H9 (cell line): ENCODE data around the gene SUPT3H. TPM values are rescaled to one million over a fixed set of nuclear protein-coding genes. Genes with fewer than 3 reads are reported as not detected.

Experiments used
- DNase-seq: peaks from one replicate; pipeline ENCODE4 v3.0.0-alpha.2; 2017
- H2AFZ ChIP-seq: one replicate; pipeline ENCODE4 v1.6.1; 2013; ENCODE audit warnings: mild to moderate bottlenecking, low read length, control low read depth, moderate library complexity
- H2AK5ac ChIP-seq: 2 replicates; pipeline ENCODE4 v1.6.1; 2013; ENCODE audit warnings: low read length, control low read depth, mixed read lengths; ENCODE audit not compliant: insufficient read length
- H2BK120ac ChIP-seq: one replicate; pipeline ENCODE4 v1.6.1; 2013; ENCODE audit warnings: low read depth, mild to moderate bottlenecking, low read length, control low read depth, inconsistent platforms; ENCODE audit not compliant: poor library complexity, severe bottlenecking
- H2BK12ac ChIP-seq: 2 replicates; pipeline ENCODE4 v1.6.1; 2013; ENCODE audit warnings: low read length, control low read depth, mixed read lengths, low read depth; ENCODE audit not compliant: insufficient read length
- H2BK15ac ChIP-seq: 2 replicates; pipeline ENCODE4 v1.6.1; 2013; ENCODE audit warnings: low read depth, low read length, control low read depth
- H2BK20ac ChIP-seq: one replicate; pipeline ENCODE4 v1.6.1; 2013; ENCODE audit warnings: low read depth, mild to moderate bottlenecking, low read length, control low read depth, inconsistent platforms; ENCODE audit not compliant: poor library complexity, severe bottlenecking
- H2BK5ac ChIP-seq: 2 replicates; pipeline ENCODE4 v1.6.1; 2013; ENCODE audit warnings: low read length, control low read depth, mixed read lengths; ENCODE audit not compliant: insufficient read length
- H3K14ac ChIP-seq: 2 replicates; pipeline ENCODE4 v1.6.1; 2013; ENCODE audit warnings: low read length, control low read depth; ENCODE audit not compliant: insufficient read depth
- H3K18ac ChIP-seq: 2 replicates; pipeline ENCODE4 v1.6.1; 2013; ENCODE audit warnings: low read depth, mild to moderate bottlenecking, mixed read lengths, low read length, control low read depth; ENCODE audit not compliant: insufficient read length
- H3K23ac ChIP-seq: 2 replicates; pipeline ENCODE4 v1.6.1; 2013; ENCODE audit warnings: low read length, control low read depth, mixed read lengths, low read depth; ENCODE audit not compliant: insufficient read length
- H3K23me2 ChIP-seq: 2 replicates; pipeline ENCODE4 v1.6.1; 2013; ENCODE audit warnings: low read depth, mild to moderate bottlenecking, mixed read lengths, low read length, control low read depth; ENCODE audit not compliant: insufficient read length, poor library complexity, severe bottlenecking
- H3K27ac ChIP-seq: 2 replicates; pipeline ENCODE4 v1.5.1; 2013; ENCODE audit warnings: low read length, control low read depth, mixed read lengths, low read depth; ENCODE audit not compliant: insufficient read length
- H3K27me3 ChIP-seq: 2 replicates; pipeline ENCODE4 v1.6.1; 2013; ENCODE audit warnings: low read length, control low read depth, inconsistent platforms; ENCODE audit not compliant: insufficient read depth
- H3K4ac ChIP-seq: 2 replicates; pipeline ENCODE4 v1.6.1; 2013; ENCODE audit warnings: low read depth, mild to moderate bottlenecking, control low read depth, inconsistent platforms, low read length, moderate library complexity
- H3K4me1 ChIP-seq: 2 replicates; pipeline ENCODE4 v1.6.1; 2013; ENCODE audit warnings: low read length, control low read depth, inconsistent platforms; ENCODE audit not compliant: insufficient read depth
- H3K4me2 ChIP-seq: 2 replicates; pipeline ENCODE4 v1.6.1; 2013; ENCODE audit warnings: low read length, control low read depth, mixed read lengths; ENCODE audit not compliant: insufficient read length, insufficient read depth
- H3K56ac ChIP-seq: 2 replicates; pipeline ENCODE4 v1.6.1; 2013; ENCODE audit warnings: low read depth, mild to moderate bottlenecking, mixed read lengths, low read length, control low read depth; ENCODE audit not compliant: insufficient read length
- H3K79me1 ChIP-seq: 2 replicates; pipeline ENCODE4 v1.6.1; 2013; ENCODE audit warnings: low read depth, mild to moderate bottlenecking, moderate library complexity, low read length, control low read depth, inconsistent platforms; ENCODE audit not compliant: insufficient read depth, poor library complexity, severe bottlenecking
- H3K79me2 ChIP-seq: 2 replicates; pipeline ENCODE4 v1.6.1; 2013; ENCODE audit warnings: low read length, control low read depth, inconsistent platforms; ENCODE audit not compliant: insufficient read depth
- H3K9ac ChIP-seq: 2 replicates; pipeline ENCODE4 v1.6.1; 2013; ENCODE audit warnings: low read length, control low read depth, mixed read lengths; ENCODE audit not compliant: insufficient read length; ENCODE audit errors: extremely low read depth
- H3K9me3 ChIP-seq: one replicate; pipeline ENCODE4 v1.6.1; 2013; ENCODE audit warnings: low read depth, low read length, inconsistent platforms; ENCODE audit not compliant: control insufficient read depth
- H3T11ph ChIP-seq: one replicate; pipeline ENCODE4 v1.6.1; 2013; ENCODE audit warnings: mild to moderate bottlenecking, low read length, control low read depth, inconsistent platforms
- H4K20me1 ChIP-seq: one replicate; pipeline ENCODE4 v1.6.1; 2013; ENCODE audit not compliant: control insufficient read depth, insufficient read length, insufficient read depth
- H4K5ac ChIP-seq: 2 replicates; pipeline ENCODE4 v1.6.1; 2013; ENCODE audit warnings: low read depth, mild to moderate bottlenecking, mixed read lengths, low read length, control low read depth; ENCODE audit not compliant: insufficient read length
- H4K8ac ChIP-seq: replicated peaks from 2 replicates; pipeline ENCODE4 v1.6.1; 2013; ENCODE audit warnings: low read length, control low read depth, mixed read lengths, low read depth; ENCODE audit not compliant: insufficient read length
- H4K91ac ChIP-seq: 2 replicates; pipeline ENCODE4 v1.6.1; 2013; ENCODE audit warnings: low read depth, mild to moderate bottlenecking, moderate library complexity, mixed read lengths, low read length, control low read depth; ENCODE audit not compliant: insufficient read length
- H3K27ac Mint-ChIP-seq, 3 experiments: 2 replicates in 2 of 3; 3 replicates in 1 of 3; pipeline ENCODE4 v1.8.0; 2020 to 2021; ENCODE audit warnings: mixed read lengths in 3 of 3, mild to moderate bottlenecking in 1 of 3, moderate library complexity in 1 of 3
- H3K27me3 Mint-ChIP-seq: 2 replicates; pipeline ENCODE4 v1.8.0; 2021; ENCODE audit warnings: low read depth, mild to moderate bottlenecking, moderate library complexity, mixed read lengths
- H3K36me3 Mint-ChIP-seq, 3 experiments: 2 replicates in 2 of 3; 3 replicates in 1 of 3; pipeline ENCODE4 v1.8.0; 2020 to 2021; ENCODE audit warnings: low read depth in 3 of 3, mixed read lengths in 3 of 3; ENCODE audit not compliant: insufficient read depth in 1 of 3
- H3K4me1 Mint-ChIP-seq, 2 experiments: 2 replicates each; pipeline ENCODE4 v1.8.0; 2020; ENCODE audit warnings: mixed read lengths in 2 of 2
- H3K4me3 Mint-ChIP-seq, 2 experiments: 2 replicates in 1 of 2; 3 replicates in 1 of 2; pipeline ENCODE4 v1.8.0; 2020 to 2021; ENCODE audit warnings: mild to moderate bottlenecking in 2 of 2, mixed read lengths in 2 of 2, moderate library complexity in 1 of 2
- H3K9me3 Mint-ChIP-seq, 2 experiments: 2 replicates in 1 of 2; 3 replicates in 1 of 2; pipeline ENCODE4 v1.8.0; 2020; ENCODE audit warnings: mild to moderate bottlenecking in 2 of 2, mixed read lengths in 2 of 2, moderate library complexity in 1 of 2
- CTCF ChIP-seq: fragments of 200-600 bp; sonication (generic); conservative IDR thresholded peaks from 3 replicates; pipeline ENCODE4 v1.8.0; 2021; ENCODE audit warnings: antibody characterized with exemption, mild to moderate bottlenecking
- WGBS: extraction: QIAGEN DNeasy Blood & Tissue Kit; methylation state at CpG from one replicate; pipeline ENCODE4 v1.1.7; 2013; ENCODE audit warnings: missing lambda C conversion rate, low lambda C conversion rate, mixed read lengths; ENCODE audit not compliant: insufficient read length; ENCODE audit errors: extremely low coverage; 5-methylcytosine and 5-hydroxymethylcytosine counted together
- total RNA-seq: library from RNA; stranded (reverse); gene quantifications from 2 replicates; pipeline ENCODE4 v1.2.1, GENCODE V29; 2021

Gene SUPT3H
- total RNA-seq, 1 experiment from 2014 or later, result 22.5 TPM

GRCh38 chr6:45222380-45222779, 155.4 kb downstream of the SUPT3H start:
- Histone ChIP-seq H3K56ac (no peak overlapping the region), H3K27me3 (no peaks in the 10 kb centered on the region), H2AK5ac (no peak overlapping the region), H3K4me1 (0 out of 2 replicates have a peak, but pooled peaks cover 2% of the 10 kb centered on the region), H3T11ph (no peak overlapping the region), H4K8ac (no peak overlapping the region), H2BK20ac (no peak overlapping the region), H3K79me2 (no peaks in the 10 kb centered on the region), H2BK15ac (no peak overlapping the region), H2BK12ac (no peak overlapping the region), H3K18ac (no peak overlapping the region), H2BK120ac (no peak overlapping the region), H2AFZ (no peak overlapping the region), H3K23me2 (no peaks in the 10 kb centered on the region), H3K9ac (no peak overlapping the region), H3K14ac (no peak overlapping the region), H3K79me1 (no peaks in the 10 kb centered on the region), H3K4ac (no peak overlapping the region), H4K5ac (no peak overlapping the region), H2BK5ac (no peak overlapping the region), H3K4me2 (no peak overlapping the region), H4K20me1 (no peaks in the 10 kb centered on the region), H3K9me3 (no peaks in the 10 kb centered on the region), H4K91ac (no peak overlapping the region), H3K27ac (no peak overlapping the region), H3K23ac (no peak overlapping the region)
- Mint-ChIP-seq H3K4me3 (no peak overlapping the region), H3K27me3 (no peaks in the 10 kb centered on the region), H3K4me1 (peaks cover 0 to 2% of the 10 kb centered on the region in 2 experiments; a peak in 1 of 4 replicates), H3K36me3 (no peaks in the 10 kb centered on the region), H3K9me3 (no peaks in the 10 kb centered on the region), H3K27ac (no peak overlapping the region)
- WGBS, result no CpG with 5 or more reads among the region's 1 CpG
- no peak for TF ChIP-seq CTCF
- DNase-seq, result no peak
